Prostate gland (tissue), 2 donors: ENCODE results near the gene ANKRD9.

ENCODE experiments used
- POLR2A ChIP-seq: fragments of 450-650 bp; IDR thresholded peaks from one replicate; pipeline ENCODE4 v1.6.1; 2016; ENCODE audit warnings: antibody characterized with exemption, mild to moderate bottlenecking
- TF ChIP-seq, protein P1 (sequence below), 4 experiments: fragments of 200-600 bp in 2 of 4; fragments of 450-650 bp in 2 of 4; sonication (generic) in 2 of 4; IDR thresholded peaks; 1 replicate in 3 of 4; 2 replicates in 1 of 4; pipeline ENCODE4 v1.5.1; 2016 to 2019; ENCODE audit warnings: antibody characterized with exemption in 4 of 4, mild to moderate bottlenecking in 2 of 4, moderate library complexity in 2 of 4

- TF ChIP-seq, protein P1, sequence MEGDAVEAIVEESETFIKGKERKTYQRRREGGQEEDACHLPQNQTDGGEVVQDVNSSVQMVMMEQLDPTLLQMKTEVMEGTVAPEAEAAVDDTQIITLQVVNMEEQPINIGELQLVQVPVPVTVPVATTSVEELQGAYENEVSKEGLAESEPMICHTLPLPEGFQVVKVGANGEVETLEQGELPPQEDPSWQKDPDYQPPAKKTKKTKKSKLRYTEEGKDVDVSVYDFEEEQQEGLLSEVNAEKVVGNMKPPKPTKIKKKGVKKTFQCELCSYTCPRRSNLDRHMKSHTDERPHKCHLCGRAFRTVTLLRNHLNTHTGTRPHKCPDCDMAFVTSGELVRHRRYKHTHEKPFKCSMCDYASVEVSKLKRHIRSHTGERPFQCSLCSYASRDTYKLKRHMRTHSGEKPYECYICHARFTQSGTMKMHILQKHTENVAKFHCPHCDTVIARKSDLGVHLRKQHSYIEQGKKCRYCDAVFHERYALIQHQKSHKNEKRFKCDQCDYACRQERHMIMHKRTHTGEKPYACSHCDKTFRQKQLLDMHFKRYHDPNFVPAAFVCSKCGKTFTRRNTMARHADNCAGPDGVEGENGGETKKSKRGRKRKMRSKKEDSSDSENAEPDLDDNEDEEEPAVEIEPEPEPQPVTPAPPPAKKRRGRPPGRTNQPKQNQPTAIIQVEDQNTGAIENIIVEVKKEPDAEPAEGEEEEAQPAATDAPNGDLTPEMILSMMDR (IDR thresholded peaks at IDR 0.05), result no peak
- no peak for TF ChIP-seq POLR2A
These were observed 3.6 kb downstream of the ANKRD9 start for GRCh38 chr14:102505775-102506625.
